ENCODE measurements around the gene SLC7A6. TPM values are rescaled to one million over a fixed set of nuclear protein-coding genes. Genes with fewer than 3 reads are reported as not detected.

Gene SLC7A6
- total and polyA plus RNA-seq, 2 of the 13 experiments (the other 11 are each of a cell fraction or from before 2014, with no cell fraction given) = 35.8 to 70.8 TPM

DNA sequence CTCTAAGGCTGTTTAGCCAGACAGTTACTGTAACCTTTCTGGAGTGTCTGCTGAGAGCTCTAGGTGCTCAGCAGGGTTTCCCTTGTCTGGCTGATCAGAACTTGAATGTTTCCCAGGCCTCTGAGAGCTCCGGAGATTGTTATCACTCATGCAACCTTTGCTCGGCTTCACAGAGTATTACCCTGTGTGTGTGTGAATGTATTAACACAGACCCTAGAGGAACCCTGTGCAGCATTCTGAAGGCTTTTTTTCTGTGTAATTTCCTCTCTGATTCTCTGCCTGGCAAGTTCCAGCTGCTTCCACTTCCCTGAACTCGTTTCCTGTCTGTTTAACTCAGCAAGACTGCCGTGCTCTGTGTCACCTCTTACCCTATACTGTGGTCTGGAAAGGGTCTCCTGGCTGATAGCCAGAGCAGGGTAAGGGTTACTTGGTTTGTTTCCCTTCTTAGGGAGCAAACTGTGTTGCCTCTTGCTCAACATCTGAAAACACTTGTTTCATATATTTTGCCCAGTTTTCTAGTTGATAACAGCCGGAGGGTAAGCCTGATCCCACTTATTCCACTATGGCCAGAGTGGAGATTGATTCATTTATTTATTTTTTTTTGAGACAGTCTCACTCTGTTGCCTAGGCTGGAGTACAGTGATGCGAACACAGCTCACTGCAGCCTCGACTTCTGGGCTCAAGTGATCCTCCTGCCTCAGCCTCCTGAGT, 68.2 kb downstream of the SLC7A6 start (continued):
- TF ChIP-seq ZNF773 (CRISPR knock-in tag; IDR thresholded peaks at IDR 0.05; ENCODE audit: borderline replicate concordance) = no peak
- peak; percentile 60; the same call in 1 of the 2 replicates for TF ChIP-seq ATF6 (CRISPR knock-in tag; conservative IDR thresholded peaks at IDR 0.05)
- TF ChIP-seq YEATS4 (CRISPR knock-in tag; IDR thresholded peaks at IDR 0.05; ENCODE audit: borderline replicate concordance) = peak; percentile 43; the same call in 1 of the 2 replicates
- TF ChIP-seq ZNF317 (CRISPR knock-in tag; IDR thresholded peaks at IDR 0.05) = no peak
- peak; percentile 64; the same call in 1 of the 2 replicates for TF ChIP-seq ZNF142 (CRISPR knock-in tag; IDR thresholded peaks at IDR 0.05)
- TF ChIP-seq ZSCAN9 (CRISPR knock-in tag; IDR thresholded peaks at IDR 0.05; ENCODE audit: borderline replicate concordance) = peak; percentile 41; the same call in 1 of the 2 replicates
- peak; percentile 51 for TF ChIP-seq HDAC1 (CRISPR knock-in tag; IDR thresholded peaks at IDR 0.05)
- no peak for TF ChIP-seq ZNF691 (CRISPR knock-in tag; IDR thresholded peaks at IDR 0.05; ENCODE audit: borderline replicate concordance, low read depth)
- TF ChIP-seq ZNF749 (CRISPR knock-in tag; IDR thresholded peaks at IDR 0.05; ENCODE audit: borderline replicate concordance) = 0 out of 2 replicates have a peak, but pooled peaks have one; percentile 31
- TF ChIP-seq ZNF670 (CRISPR knock-in tag; IDR thresholded peaks at IDR 0.05; ENCODE audit: borderline replicate concordance) = no peak
- peak; percentile 47; the same call in 1 of the 2 replicates for TF ChIP-seq SOX5 (CRISPR knock-in tag; IDR thresholded peaks at IDR 0.05; ENCODE audit: borderline replicate concordance)
- peak; percentile 20; the same call in 1 of the 2 replicates for TF ChIP-seq SIX1 (CRISPR knock-in tag; IDR thresholded peaks at IDR 0.05; ENCODE audit: borderline replicate concordance)
- peak; percentile 96 for TF ChIP-seq ZNF770 (CRISPR knock-in tag; IDR thresholded peaks at IDR 0.05)
- TF ChIP-seq ZBTB44 (CRISPR knock-in tag; IDR thresholded peaks at IDR 0.05) = no peak
- TF ChIP-seq SPEN (CRISPR knock-in tag; IDR thresholded peaks at IDR 0.05; ENCODE audit: low read depth) = no peak; the same call in 1 of the 2 replicates
- no peak for TF ChIP-seq NR3C1 (CRISPR knock-in tag; IDR thresholded peaks at IDR 0.05)
